ENCODE data around the gene C19orf12. TPM values are rescaled to one million over a fixed set of nuclear protein-coding genes. Genes with fewer than 3 reads are reported as not detected.
A peak's percentile ranks its signal among the peaks of the same experiment; 100 is the strongest.

Gene C19orf12
- total and polyA plus RNA-seq, 2 of the 4 experiments (the other 2 are of a cell fraction): 16.3 to 24.0 TPM

DNA sequence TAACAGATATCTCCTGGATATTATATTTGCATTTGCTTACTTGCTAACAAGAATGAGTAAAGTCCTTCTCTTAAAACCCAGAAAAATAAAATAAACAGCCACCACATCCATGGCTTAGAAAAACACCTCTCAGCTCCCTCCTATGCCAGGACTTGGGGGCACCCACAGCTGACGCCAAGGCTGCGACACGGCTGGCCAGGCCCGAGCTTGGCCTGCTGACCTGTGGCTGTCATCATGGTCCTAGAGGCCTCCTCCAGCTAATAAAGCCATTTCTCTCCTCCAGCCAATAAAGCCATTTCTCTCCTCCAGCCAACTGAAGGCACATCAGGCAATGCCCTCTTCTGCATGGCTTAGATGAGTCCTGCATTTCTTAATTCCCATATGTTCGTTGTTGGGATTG, 20.9 kb downstream of the C19orf12 start:
- no peak overlapping the region for H3K56ac ChIP-seq (ENCODE audit: extremely low read depth, insufficient read depth, low read length)
- in situ Hi-C loops (cut with MboI; ENCODE audit: low sequenced_read_pairs) (loop anchor here (5.0 kb wide), 1 partner anchor 82 kb away; no protein-coding TSS in a partner anchor), dilution Hi-C loops (cut with HindIII; ENCODE audit: low sequenced_read_pairs, unreplicated experiment) (no loop called here), intact Hi-C loops (cut with micrococcal nuclease) (loop anchor here (1.0 kb wide), 2 partner anchors 22 to 84 kb away; no protein-coding TSS in a partner anchor)
- H3K4ac ChIP-seq (ENCODE audit: low read depth, low read length): 0 out of 2 replicates have a peak overlapping the region, but pooled peaks have one; percentile 2
- no peak overlapping the region for H3K23ac ChIP-seq (ENCODE audit: low read depth, low read length)
- peaks cover 2% of the 10 kb centered on the region; the same call in 1 of the 2 replicates for H3K9me1 ChIP-seq (ENCODE audit: insufficient read depth, low read length)
- H3K9ac ChIP-seq (ENCODE audit: low read depth, low read length): no peak overlapping the region
- H2BK20ac ChIP-seq (ENCODE audit: low read depth, low read length): no peak overlapping the region
- ChIA-PET POLR2A (ENCODE audit: unreplicated experiment) (no interaction called here), CTCF (interaction anchor here (1.0 to 1.3 kb wide), 4 partner anchors 13 to 88 kb away, joined by 3 to 7 read pairs (median 4); partner anchors contain the start of genes C19orf12 and POP4)
- DNase-seq (no peak), ATAC-seq (ENCODE audit: low read depth) (peak; percentile 13; the same call in 1 of the 2 replicates)
- peak overlapping the region; percentile 3; the same call in 1 of the 2 replicates for H3K27ac ChIP-seq (ENCODE audit: insufficient read depth, low read length)
- peak overlapping the region; percentile 72 for H2AFZ ChIP-seq (replicated peaks; ENCODE audit: low read length, poor library complexity)
- H2BK15ac ChIP-seq (ENCODE audit: low read depth, low read length): no peak overlapping the region
- no peak overlapping the region for H4K91ac ChIP-seq (ENCODE audit: insufficient read depth, low read depth, low read length)
- H3K4me2 ChIP-seq (ENCODE audit: low read depth, low read length): no peak overlapping the region
- WGBS, 2 experiments (ENCODE audit: extremely low coverage in 2 of 2, insufficient read length in 1 of 2): no CpG with 5 or more reads among the region's 5 CpGs
- H4K5ac ChIP-seq (ENCODE audit: low read depth, low read length): no peak overlapping the region
- no peak overlapping the region for H3K14ac ChIP-seq (replicated peaks; ENCODE audit: low read depth, low read length)
- H3K4me1 ChIP-seq (ENCODE audit: control insufficient read depth, insufficient read depth, low read length): peaks cover 6% of the 10 kb centered on the region; the same call in 1 of the 2 replicates
- no peak overlapping the region for H2AK9ac ChIP-seq (replicated peaks; ENCODE audit: low read depth, low read length, poor library complexity)
- peaks cover 5% of the 10 kb centered on the region for H3K9me3 ChIP-seq (ENCODE audit: control insufficient read depth, insufficient read depth, low read length)
- H3K36me3 ChIP-seq (ENCODE audit: control insufficient read depth, insufficient read depth, low read length): no peaks in the 10 kb centered on the region
- H4K20me1 ChIP-seq (ENCODE audit: insufficient read depth, low read length): no peaks in the 10 kb centered on the region
- peak overlapping the region; percentile 16; the same call in 1 of the 2 replicates for H2BK120ac ChIP-seq (ENCODE audit: low read depth, low read length)
- H3K79me1 ChIP-seq (ENCODE audit: low read depth in 1 of 2, low read length in 2 of 2): no peaks in the 10 kb centered on the region; a peak in 1 of 4 replicates
- H2BK5ac ChIP-seq (ENCODE audit: low read depth, low read length, poor library complexity, severe bottlenecking): no peak overlapping the region
- H2AK5ac ChIP-seq (ENCODE audit: low read depth, low read length): peak overlapping the region; percentile 56; the same call in 1 of the 2 replicates
- H4K8ac ChIP-seq (ENCODE audit: low read depth in 2 of 2, low read length in 2 of 2): peak overlapping the region in 1 of 2 experiments; percentile 9; a peak in 1 of 4 replicates
- H3K4me3 ChIP-seq (ENCODE audit: insufficient read depth, low read depth, low read length): no peak overlapping the region
- no peak overlapping the region for H3K18ac ChIP-seq (ENCODE audit: low read depth, low read length)
- TF ChIP-seq FOS (IDR thresholded peaks at IDR 0.05; ENCODE audit: low read depth, low read length) (no peak), USF2 (IDR thresholded peaks at IDR 0.05; ENCODE audit: low read depth, low read length) (no peak), POLR2A (IDR thresholded peaks at IDR 0.05; ENCODE audit: low read depth, low read length) (no peak), CHD1 (IDR thresholded peaks at IDR 0.05; ENCODE audit: low read depth, low read length) (no peak), MXI1 (IDR thresholded peaks at IDR 0.05; ENCODE audit: borderline replicate concordance, low read depth, low read length) (no peak)
- H3K27me3 ChIP-seq (ENCODE audit: control insufficient read depth, insufficient read depth, low read length): no peaks in the 10 kb centered on the region
- BruUV-seq (replicated peaks): no TSS peak
